ENCODE measurements around the gene NOTO. TPM values are rescaled to one million over a fixed set of nuclear protein-coding genes. Genes with fewer than 3 reads are reported as not detected.

Gene NOTO
- total and polyA plus RNA-seq, 2 of the 8 experiments (the other 6 are each of a cell fraction or from before 2014, with no cell fraction given) = 0.33 to 0.54 TPM

- TF ChIP-seq SIN3A (conservative IDR thresholded peaks at IDR 0.05 in 1 of 2, IDR thresholded peaks at IDR 0.05 in 1 of 2; ENCODE audit: low read depth in 1 of 2, low read length in 2 of 2) (peak in 1 of 2 experiments; percentile 60; a peak in 1 of 4 replicates), SRF (IDR thresholded peaks at IDR 0.05; ENCODE audit: low read depth, low read length) (no peak), TBP (IDR thresholded peaks at IDR 0.05; ENCODE audit: low read depth, low read length) (no peak), RAD21 (IDR thresholded peaks at IDR 0.05 in 1 of 2, conservative IDR thresholded peaks at IDR 0.05 in 1 of 2; ENCODE audit: low read depth in 2 of 2, low read length in 2 of 2) (peak; percentile 95 to 98), SUZ12 (IDR thresholded peaks at IDR 0.05; ENCODE audit: low read length) (no peak), GTF2F1 (IDR thresholded peaks at IDR 0.05; ENCODE audit: borderline replicate concordance, low read depth, low read length) (no peak), KDM4A (IDR thresholded peaks at IDR 0.05; ENCODE audit: low read depth, low read length, severe bottlenecking) (peak; percentile 44), RXRA (IDR thresholded peaks at IDR 0.05; ENCODE audit: insufficient read depth, low read depth, low read length) (no peak), RBBP5 (IDR thresholded peaks at IDR 0.05; ENCODE audit: borderline replicate concordance, low read depth, low read length) (0 out of 2 replicates have a peak, but pooled peaks have one; percentile 46), ASH2L (IDR thresholded peaks at IDR 0.05; ENCODE audit: low read length) (peak; percentile 78), HDAC2 (IDR thresholded peaks at IDR 0.05; ENCODE audit: borderline replicate concordance in 1 of 2, low read depth in 2 of 2, low read length in 2 of 2) (0 out of 4 replicates have a peak, but pooled peaks of 1 of the 2 experiments have one; percentile 19)
These were observed 45.7 kb upstream of the NOTO start (continued) for GRCh38 chr2:73156539-73157124.

Measured in H1 (cell line).